Ammon's horn (tissue), 1 donor: ENCODE measurements around the gene KLRK1.
"Not testable (repeated sequence)": the region's sequence is repeated elsewhere in the genome, so short reads cannot be mapped to it uniquely, and the experiment has no call there.

Experiments
- DNase-seq: peaks from one replicate; pipeline ENCODE4 v3.0.0-alpha.2; 2016; ENCODE audit warnings: low spot score

KLRK1 gene

DNA sequence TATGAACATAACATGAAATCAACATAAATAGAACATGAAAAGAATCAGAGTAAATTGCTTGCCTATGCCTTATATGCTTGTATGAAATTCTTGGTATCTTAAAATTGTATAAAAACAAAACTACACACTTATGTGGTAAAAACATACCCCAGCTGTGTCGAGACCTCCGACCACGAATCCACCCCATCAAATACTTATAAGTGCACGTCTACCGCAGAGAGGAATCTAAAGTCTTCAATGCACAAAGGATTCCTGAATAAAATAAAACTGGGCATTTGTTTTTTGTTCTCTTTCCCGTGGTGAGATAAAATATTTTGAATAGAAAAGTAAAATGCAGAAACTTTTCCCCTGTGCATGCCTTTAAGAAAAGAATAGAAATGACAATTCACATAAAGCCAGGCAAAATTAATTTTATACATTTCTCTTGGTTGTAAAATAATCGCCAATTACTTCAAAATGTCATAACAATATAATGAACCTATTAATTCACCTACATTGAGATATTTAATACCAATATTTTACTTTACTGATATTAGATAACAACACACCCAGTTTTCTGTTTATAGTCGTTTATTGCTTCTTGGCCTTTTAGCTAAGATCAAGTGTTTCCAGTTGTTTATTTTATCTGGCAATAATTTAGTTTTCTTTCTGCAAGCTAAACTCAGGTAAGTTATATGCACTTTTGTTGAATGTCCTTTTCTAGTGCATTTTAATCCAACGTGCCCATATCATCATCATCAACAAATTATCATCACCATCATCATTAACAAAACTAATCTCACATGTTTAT is 1.0 kb downstream of the KLRK1 start:
- DNase-seq = no peak

DNA sequence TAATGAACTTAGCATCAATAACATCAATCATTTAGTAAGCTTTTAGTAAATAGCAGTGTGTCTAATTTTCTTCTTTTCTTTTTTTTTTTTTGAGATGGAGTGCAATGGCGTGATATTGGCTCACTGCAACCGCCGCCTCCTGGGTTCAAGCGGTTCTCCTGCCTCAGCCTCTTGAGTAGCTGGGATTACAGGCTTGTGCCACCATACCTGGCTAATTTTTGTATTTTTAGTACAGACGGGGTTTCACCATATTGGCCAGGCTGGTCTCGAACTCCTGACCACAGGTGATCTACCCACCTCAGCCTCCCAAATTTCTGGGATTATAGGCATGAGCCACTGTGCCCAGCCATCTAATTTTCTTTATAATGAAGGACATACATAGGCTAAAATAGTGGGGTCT is 2.3 kb downstream of the KLRK1 start:
- DNase-seq = not testable (repeated sequence)

- DNase-seq = no peak
Measured at GRCh38 chr12:10386857-10387256, 3.0 kb downstream of the KLRK1 start.

DNA sequence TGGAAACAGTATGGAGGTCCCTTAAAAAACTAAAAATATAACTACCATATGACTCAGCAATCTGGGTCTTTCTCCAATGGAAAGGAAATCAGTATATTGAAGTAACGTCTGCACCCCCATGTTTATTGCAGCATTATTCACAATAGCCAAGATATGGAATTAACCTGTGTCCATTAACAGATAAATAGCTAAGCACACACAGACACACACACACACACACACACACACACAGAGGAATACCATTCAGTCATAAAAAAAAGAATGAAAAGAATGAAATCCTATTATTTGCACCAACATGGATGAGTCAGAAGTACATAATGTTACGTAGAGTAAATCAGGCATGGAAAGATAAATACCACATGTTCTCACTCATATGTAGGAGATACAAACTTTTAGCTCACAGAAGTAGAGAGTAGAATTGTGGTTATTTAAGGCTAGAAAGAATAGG is 4.7 kb downstream of the KLRK1 start:
- DNase-seq = no peak

GRCh38 chr12:10384191-10384590 is 5.7 kb downstream of the KLRK1 start:
- no peak for DNase-seq

- DNase-seq = no peak
Measured at GRCh38 chr12:10381928-10382628, 7.8 kb downstream of the KLRK1 start.

GRCh38 chr12:10378737-10379136 is 11.1 kb downstream of the KLRK1 start:
- not testable (repeated sequence) for DNase-seq

DNA sequence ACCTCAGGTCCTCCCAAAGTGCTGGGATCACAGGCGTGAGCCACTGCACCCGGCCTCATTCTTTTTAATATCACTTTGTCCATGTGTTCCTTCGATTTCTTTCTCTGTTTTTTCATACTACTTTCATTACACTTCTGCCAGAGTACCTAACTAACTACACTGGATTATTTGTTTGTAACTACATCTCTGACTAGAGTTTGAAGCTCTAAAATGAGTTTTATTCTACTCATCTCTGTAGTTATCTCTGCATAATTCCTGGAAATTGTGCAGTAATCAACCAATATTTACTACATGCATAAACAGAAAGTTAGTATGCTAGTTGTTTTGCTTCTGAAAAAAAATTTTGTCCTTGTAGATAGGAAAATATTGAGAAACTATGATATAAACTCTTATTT is 15.2 kb downstream of the KLRK1 start:
- DNase-seq = no peak

DNA sequence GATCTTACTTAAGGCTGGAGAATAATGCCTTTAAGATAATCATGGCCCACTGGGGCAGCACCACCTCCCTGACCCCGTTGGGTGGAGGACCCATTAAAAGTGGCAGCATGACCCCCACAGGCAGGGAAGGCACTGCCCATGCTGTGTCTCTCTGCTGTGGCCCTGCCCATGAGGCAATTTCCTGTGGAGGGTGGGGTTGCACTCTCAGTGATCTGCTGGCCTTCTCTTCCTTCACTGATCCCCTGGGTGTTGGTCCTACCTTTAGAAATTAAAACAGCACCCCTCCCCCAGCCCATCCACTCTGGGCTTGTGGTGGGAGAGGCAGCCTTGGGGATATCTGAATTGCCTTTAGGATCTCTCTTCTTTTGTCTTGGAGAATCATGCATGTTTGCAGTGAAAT is 17.3 kb downstream of the KLRK1 start:
- DNase-seq = peak; percentile 58

GRCh38 chr12:10371893-10372535 is 17.8 kb downstream of the KLRK1 start:
- DNase-seq = not testable (repeated sequence)

- DNase-seq = no peak
Measured at GRCh38 chr12:10369557-10370415, 20.1 kb downstream of the KLRK1 start.

DNA sequence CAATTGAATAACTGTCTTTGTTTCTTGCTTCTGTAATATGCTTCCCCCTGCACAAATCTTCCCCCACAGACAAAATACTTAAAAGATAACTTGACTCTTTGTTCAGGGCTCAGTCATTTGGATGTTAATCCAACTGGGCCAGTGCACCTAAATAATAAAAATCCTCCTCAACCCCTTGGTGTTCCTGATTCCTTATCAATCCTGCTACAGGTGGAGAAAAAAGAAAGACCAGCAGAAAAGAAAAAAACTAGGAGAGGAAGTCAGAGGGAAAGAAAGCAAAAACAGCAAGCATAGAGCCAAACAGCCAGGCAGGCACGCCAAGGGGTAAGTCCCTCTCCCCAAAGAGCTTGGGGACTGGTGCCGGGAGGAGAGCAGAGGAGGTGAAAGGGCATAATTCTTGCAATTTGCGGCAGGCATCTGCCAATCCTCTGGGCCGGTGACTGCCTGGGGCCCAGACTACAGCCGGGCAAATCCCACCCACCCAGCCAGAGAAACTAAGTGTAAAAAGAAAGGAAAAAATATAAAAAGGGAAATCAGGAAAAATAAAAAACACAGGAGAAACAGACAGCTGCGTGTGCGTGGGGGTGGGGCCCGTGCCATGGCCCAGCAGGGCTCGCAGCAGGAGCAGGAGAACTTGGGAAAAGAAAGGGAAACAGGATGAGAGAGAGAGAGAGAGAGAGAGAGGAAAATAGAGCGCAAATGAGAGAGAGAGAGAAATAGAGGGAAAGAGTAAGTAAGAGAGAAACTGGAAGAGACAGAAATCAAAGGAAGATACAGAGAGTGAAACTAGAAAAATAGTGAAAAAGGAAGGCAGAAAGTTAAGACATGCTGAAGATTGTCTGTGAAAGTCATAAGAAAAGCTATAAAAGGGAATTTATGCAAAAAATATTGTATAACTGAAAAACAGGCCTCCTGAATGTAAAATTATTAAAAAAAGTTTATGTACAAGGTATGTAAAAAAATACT is 21.4 kb downstream of the KLRK1 start:
- DNase-seq = peak; percentile 56

DNA sequence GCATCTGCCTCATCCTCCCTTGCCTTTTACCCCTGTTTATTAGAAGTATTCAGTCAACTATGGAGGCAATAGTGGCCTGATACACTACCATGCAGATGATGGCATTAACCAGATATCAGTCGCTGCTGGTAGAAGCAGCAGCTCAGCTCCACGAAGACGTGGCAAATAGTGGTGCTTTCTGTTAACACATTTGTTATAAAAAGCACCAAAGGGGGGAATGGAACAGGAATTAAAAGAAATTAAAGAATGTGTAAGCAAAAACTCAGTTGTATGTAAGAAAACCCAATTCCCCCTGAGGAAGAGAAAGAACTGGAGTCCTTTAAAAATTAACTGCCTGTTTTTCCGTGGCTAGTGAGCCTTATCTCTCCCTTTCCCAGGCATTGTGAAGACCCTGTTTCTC is 22.1 kb downstream of the KLRK1 start:
- not testable (repeated sequence) for DNase-seq

DNA sequence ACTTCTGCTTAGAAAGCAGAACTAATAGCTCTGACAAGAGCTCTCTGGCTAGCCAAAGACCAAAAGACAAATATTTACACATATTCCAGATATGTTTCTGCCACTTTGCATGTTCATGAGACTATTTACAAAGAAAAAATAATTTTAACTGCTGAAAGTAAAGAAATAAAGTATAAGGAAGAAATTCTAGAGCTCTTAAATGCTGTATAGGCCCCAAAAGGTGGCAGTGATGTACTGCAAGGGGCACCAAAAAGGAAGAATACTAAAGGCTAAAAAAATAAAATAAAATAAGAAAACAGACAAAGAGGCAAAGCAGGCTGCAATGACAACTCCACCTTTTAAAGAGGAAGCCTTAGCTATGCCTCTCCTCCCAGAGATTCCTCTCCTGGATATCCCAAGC is 23.0 kb downstream of the KLRK1 start:
- peak; percentile 63 for DNase-seq

DNA sequence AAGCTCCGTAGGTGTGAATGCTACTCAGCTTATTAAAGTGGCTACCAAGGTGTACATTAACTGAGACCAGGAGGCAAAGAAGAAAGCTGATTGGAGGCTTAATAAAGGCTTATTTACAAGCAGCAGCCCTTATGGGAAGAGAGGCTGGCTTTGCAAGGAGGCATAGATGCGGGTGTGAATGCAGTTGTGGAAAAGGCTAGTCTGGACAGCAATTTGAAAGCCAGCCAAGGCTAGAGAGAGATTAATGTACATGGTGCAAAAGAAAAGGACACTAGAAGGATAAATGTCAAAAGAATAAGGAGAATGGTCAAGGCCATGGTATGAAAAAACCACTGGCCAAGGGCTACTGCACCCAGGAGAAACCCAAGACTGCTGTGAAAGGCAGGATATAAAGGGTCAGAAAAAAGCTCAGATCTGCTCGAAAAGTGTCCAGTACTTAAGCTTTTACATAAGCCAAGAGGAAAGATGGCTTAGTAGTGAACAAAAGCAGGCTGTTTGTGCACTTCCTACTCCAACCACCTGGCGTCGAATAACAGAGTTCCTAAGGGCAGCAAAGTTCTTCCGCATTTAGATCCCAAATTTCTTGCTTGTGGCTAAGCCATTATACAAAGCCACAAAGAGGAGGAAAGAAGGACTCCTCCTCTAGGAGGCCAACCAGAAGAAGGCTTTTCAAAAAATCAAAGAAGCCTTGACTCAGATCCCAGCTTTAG is 24.0 kb downstream of the KLRK1 start:
- peak; percentile 51 for DNase-seq

DNA sequence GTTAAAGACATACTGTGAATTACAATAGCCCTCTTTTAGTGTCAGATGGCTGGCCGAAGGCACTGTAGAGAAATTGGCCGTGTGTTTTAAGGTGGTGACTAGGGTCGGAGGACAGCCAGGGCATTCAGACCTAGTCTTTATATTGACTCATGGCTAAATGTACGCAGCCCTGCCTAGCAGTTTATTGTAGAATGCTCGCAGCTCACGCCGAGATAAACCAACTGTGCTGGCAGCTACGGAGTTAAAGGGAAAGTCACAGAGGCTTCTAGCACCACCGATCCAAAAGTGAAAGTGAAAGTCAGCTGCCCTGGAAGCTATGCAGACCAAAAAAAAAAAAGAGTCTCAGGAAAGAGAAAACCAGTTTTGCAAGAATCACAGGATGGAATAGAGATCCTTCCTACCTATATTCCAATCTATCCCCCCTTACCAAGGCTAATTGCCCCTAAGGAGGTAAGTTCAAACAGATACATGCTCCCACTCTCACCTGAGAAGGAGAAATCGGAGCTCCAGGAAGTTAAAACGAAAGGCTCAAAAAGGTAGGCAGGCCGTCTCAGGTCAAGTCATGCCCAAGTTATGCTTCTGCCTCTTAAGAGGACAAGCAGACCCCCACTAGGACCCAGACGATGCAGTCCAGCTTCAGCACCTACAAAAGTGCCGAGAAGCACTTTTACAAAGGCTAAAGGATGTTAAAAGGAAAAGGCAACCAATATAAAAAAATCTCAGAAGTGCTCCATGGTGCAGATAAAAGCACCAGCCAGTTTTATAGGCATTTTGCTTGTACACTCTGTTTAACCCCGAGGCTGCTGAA is 24.8 kb downstream of the KLRK1 start:
- DNase-seq = peak; percentile 85

GRCh38 chr12:10363914-10364814 is 25.7 kb downstream of the KLRK1 start:
- DNase-seq = peak; percentile 78

GRCh38 chr12:10363658-10363913 is 26.3 kb downstream of the KLRK1 start:
- DNase-seq = no peak
